ENCODE data around the gene PLLP. TPM values are rescaled to one million over a fixed set of nuclear protein-coding genes. Genes with fewer than 3 reads are reported as not detected.

The PLLP gene
- total RNA-seq, 1 donor from 2014 or later: 0.23 TPM

DNA sequence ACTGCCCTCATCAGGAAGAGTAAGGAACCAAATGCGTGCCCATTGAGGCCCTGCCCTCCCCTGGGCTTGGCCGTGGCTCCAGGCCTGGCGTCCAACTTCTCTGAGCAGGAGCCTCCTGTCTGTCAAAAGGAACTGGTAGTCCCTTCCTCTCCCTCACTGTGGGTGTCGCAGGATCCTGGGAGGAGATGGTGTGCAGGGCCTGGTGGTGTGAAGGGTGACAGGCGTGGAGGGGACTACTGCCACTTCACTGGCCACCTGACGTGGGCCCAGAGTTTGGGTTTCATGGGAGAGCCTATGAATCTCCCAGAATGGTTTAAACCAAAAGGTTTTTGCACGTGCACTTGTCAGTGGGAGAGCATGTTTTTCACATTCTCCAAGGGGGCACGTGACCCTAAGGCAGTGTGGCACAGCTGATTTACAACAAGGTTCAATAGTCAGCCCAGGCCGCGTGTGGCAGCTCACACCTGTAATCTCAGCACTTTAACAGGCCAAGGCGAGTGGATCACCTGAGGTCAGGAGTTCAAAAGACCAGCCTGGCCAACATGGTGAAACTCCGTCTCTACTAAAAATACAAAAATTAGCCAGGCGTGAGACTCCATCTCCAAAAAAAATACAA lies 26.9 kb downstream of the PLLP start:
- intact Hi-C loops (cut with micrococcal nuclease): no loop called here

DNA sequence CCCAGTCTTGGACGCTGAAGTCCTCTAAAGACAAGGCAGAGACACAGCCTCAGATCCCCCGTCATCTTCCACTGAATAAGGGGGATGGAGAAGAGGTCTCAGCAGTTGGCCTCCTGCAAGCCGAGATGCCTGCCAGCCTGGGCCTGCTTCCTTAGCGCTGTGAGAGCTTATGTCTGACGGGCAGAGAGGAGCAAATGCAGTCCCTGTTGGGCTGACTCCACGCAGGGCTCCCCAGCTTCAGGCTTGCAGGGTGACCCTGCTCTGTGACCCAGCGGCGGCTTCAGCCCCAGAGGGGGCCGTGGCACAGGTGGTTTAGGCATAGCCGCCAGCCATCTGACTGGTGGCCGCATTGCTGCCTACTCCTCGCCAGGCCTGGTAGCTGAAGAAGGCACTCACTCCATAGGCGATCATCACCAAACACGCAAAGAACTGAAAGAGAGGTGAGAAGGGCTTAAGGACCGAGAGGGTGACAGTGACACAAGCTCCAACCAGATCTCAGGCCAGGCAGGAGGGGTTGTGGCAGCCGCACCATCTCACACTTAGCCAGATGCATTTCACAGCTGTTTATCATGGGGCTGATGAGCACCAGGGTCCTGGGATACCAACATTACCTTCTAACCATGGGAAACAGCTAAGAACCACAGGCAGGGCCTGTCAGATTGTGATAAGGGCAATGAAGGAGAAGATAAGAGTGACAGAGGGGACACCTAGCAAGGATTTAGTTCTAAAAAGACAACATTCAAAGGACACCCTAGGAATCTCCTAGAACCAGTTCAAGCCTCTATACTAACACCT lies 27.7 kb downstream of the PLLP start:
- intact Hi-C loops (cut with micrococcal nuclease): no loop called here

DNA sequence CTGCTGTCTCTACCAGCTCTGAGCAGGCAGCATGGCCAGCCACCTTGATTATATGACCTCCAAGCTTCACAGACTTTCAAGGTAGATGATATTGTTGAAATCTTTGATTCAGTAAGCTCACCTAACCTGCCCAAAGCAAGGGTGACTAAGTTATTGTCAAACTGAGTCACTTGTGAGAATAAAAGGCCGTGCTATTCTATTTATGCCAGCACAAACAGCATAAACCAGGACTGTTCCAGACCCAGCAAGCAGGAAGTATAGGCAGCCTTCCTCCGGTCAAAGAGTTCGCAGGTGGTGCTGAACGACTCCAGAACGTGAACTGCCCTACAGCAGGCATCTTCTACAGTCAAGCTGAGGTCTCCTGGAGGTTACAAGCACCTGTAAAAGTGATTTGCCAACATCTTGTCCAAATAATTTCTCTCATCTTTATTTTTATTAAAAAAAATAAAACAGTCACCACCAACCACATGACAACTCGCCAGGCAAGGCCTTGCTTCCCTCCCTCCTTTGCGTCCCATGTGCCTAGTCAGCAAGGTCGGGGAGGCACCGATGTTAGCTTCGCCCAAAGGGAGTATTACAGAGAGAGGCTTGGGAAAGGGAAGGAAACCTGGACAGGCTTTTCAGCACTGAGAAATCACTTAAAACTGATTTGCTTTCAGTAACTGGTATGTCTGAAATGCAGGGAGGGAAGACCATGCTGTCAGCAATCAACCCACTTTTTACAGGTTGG lies 28.6 kb downstream of the PLLP start:
- intact Hi-C loops (cut with micrococcal nuclease): no loop called here

DNA sequence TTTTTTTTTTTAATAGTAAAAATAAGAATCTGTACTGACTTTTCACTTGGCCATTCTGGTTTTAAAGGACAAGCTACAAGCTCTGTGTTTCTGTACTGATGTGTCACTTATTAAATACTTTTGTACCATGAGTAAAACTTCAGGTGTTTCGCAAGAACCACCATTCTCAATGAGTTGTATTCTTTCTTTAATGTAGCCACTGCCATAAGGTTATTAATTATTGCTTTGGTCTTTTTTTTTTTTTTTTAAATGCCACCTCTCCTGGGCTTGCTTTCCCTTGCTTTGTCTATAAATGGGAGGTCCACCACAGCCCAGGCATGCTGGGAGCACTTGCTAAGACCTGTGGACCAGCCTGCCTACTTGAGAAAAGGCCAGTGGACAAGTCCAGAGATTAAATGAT lies 31.0 kb downstream of the PLLP start:
- intact Hi-C loops (cut with micrococcal nuclease): no loop called here

DNA sequence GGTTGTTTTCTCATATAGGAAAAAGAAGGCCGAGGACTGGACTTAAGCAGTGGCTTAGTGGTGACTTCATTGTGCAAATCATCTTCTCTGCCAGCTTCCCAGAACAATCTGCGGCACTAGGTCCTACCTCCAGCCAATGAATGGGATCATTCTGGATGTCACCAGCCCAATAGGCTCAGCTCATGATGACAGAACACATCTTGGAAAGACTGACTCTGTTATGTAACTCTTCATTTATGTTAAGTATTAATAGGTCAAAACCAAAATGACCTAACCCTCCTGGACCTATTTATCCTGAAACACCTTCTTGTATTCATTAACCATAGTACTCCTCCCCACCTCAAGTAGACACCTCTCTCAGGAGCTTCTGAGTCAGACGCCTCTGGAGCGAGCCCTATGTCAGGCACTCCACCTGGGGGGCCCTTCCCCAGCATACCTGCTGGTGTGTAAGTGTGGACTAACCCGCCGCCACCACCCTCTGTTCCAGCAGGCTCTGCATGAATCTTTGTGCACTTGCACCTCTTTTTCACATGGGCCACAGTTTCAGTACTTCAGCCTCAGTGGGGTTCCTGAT lies 32.2 kb downstream of the PLLP start:
- intact Hi-C loops (cut with micrococcal nuclease): no loop called here

DNA sequence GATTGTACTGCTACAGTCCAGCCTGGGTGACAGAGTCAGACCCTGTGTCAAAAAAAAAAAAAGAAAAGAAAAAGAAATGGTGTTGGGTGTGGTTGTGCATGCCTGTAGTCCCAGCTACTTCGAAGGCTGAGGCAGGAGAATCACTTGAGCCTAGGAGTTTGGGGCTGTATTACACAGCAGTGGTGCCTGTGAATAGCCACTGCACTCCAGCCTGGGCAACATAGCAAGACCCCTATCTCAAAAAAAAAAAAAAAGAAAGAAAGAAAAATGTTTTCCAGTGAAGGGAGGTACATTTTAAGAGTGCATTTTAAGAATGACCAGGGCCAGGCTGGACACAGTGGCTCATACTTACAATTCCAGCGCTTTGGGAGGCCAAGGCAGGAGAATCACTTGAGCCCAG lies 33.1 kb downstream of the PLLP start:
- intact Hi-C loops (cut with micrococcal nuclease): no loop called here

DNA sequence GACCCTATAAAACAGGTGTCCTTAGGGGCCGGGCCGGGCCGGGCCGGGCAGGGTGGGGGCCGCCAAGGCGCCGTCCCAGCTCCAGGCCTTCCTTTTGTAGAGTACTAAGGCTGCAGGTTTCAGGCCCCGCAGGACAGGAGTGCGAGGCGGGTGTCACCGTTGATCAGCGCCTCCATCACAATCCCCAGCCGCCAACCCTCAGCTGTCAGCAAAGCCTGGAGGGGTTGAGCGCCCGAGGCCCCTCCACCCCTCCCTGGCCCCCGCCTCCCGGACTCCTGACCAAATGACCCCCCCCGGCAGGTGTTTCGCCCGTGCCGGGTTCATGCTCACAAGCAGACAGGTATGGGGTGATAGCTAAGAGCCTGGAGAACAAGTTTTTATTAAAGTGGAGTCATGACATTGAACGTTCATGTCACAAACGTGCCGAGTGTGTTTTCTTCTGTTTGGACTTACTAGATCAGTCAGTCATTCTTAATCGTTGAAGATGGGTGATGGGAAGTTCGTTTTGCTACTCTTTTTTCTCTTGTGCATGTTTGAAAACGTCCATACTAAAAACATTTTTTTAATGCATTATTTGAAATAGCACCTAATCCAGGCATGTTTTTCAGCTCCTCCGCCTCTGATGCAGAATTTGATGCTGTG lies 38.9 kb downstream of the PLLP start:
- intact Hi-C loops (cut with micrococcal nuclease): loop anchor here (1.0 to 10.0 kb wide), 3 partner anchors 32 to 791 kb away; partner anchors contain the start of genes NUDT21 and OGFOD1

DNA sequence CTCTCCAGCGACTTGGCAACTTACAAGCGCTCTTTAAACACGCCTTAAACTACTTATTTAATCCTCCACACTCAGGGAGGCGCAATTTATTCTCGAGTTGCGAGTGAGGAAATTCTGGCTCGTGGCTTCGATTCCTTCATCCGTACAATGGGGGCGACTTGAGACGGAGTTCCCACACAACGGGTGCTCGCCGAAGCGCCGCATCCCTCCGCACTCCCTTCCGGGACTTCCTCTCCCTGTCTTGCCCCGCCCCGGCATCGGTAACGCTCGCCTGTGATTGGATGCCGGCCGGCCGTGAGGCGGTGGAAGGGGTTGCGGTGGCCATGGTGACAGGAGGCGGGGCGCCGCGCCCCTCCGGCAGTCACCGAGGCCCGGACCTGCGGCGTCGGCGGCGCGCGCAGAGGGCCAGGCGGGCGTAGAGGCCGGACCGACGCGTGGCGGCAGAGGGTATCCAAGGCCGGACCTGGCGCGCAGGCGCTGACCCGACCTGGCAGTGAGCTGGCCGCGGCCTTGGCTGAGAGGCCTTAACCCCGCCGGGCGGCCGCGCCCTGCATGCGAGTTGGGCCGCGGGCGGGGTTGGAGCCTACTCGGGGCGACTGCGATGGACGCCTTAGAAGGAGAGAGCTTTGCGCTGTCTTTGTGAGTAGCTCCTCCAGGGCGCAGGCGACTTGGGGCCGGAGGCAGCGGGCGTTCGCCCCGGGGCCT lies 39.6 kb downstream of the PLLP start, which contains the start of gene ARL2BP:
TSS of gene ARL2BP (plus strand) at position 493 of the 705 bp plus-strand sequence. CDS start at position 602, 109 bp downstream.
- intact Hi-C loops (cut with micrococcal nuclease): loop anchor here (1.0 to 10.0 kb wide), 4 partner anchors 32 to 790 kb away; partner anchors contain the start of genes NUDT21, OGFOD1, PSME3IP1 and RSPRY1

DNA sequence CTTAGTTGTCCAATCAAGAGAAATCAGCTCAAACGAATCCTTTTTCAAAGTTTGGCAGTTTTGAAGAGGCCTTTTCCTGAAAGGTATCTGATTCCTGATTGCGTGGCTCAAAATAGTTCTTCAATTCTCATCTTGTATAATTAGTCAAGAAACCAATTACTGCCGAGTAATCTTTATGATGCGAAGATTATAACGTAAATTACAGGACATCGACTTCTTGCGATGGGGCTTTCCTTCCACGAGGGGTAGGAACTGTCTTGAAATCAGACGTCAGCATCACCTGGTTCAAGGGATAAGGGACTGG lies 40.1 kb downstream of the PLLP start:
- intact Hi-C loops (cut with micrococcal nuclease): loop anchor here (1.0 to 10.0 kb wide), 2 partner anchors 58 to 790 kb away; partner anchors contain the start of genes NUDT21, OGFOD1, PSME3IP1 and RSPRY1

DNA sequence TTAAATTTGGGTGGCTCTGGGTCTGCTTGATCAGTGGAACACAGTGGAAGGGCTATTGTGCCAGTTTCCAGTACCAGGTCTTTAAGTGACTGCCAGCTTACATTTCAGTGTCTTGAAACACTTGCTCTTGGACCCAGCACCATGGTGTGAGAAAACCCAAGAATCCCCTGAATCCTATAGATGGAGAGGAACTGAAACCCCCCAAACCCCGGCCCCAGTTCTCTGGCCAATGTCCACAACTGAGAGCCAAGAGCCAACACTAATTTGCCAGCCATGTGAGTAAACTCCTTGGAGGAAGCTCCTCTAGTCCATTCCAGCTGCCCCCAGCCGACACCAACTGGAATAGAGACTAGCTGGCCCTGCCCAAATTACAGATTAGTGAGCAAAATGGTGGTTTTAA lies 41.8 kb downstream of the PLLP start:
- intact Hi-C loops (cut with micrococcal nuclease): loop anchor here (10.0 kb wide), 1 partner anchor 788 kb away; the partner anchor contains the start of genes NUDT21 and OGFOD1

DNA sequence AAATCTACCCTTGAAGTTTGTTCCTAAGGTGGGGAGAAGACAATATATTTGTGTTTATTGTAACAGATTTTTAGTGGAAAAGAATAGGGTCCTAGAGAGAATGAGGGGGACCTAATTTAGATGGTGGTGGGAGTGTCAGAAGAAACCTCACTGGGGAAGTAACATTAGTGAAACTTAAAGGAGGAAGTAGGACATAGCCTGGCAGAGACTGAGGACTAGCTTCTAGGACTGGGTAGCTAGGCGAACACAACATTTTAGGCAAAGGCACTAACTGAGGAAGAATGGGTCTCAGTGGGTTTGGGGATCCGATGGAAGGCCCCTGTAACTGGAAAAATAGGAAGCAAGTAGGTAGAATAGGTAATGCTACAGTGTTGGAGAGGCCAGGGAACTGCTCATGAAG lies 43.6 kb downstream of the PLLP start:
- intact Hi-C loops (cut with micrococcal nuclease): loop anchor here (10.0 kb wide), 1 partner anchor 786 kb away; the partner anchor contains the start of genes NUDT21 and OGFOD1

DNA sequence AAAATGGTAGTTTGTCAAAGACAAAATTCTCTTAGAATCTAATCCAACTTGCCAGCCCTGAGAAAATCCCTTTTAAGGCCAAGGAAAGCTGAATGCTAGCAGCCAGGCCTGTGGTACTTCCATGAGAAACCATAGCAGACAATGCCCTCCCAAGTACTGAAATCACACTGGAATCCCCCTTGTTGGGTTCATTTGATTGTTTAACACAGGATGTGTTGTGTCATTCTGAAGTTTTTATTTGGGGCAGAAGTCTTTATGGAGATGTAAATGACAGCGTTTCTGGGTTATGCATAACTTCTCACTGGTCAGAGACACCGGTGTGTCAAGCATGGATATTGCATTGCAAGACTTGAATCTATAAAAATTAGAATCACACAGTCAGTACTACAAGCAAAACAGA lies 45.4 kb downstream of the PLLP start:
- intact Hi-C loops (cut with micrococcal nuclease): no loop called here

DNA sequence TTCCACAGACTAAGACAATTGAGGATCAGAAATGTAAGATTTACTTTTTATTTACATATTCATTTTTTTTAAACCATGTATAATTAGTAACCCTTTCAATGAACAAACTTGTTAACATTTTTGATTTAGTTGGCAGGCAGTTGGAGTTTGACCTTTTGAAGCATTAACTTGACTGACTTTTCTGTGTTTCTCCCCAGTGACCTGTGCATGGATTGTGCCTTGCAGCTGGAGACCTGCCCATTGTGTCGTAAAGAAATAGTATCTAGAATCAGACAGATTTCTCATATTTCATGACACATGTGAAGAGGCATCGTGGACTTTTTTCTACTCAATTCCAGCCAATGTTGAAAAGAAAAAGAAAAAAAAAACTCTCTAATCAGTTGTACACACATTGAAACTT lies 45.8 kb downstream of the PLLP start:
- intact Hi-C loops (cut with micrococcal nuclease): no loop called here

DNA sequence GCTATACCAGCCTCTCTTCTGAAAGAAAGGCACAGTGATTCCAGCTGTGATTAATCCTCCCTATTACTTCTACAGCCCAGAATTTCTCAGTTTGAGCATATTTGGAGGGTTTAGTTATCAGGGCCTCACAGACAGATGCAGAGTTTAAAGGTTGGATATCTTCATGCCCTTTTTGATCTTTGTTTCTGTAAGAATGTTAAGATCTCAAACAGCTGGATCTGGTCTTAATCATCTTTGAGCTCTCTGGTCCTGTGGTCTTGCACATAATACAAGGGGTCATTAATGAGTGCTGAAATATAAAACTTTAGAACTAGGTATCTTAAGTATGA lies 48.5 kb downstream of the PLLP start:
- intact Hi-C loops (cut with micrococcal nuclease): no loop called here

DNA sequence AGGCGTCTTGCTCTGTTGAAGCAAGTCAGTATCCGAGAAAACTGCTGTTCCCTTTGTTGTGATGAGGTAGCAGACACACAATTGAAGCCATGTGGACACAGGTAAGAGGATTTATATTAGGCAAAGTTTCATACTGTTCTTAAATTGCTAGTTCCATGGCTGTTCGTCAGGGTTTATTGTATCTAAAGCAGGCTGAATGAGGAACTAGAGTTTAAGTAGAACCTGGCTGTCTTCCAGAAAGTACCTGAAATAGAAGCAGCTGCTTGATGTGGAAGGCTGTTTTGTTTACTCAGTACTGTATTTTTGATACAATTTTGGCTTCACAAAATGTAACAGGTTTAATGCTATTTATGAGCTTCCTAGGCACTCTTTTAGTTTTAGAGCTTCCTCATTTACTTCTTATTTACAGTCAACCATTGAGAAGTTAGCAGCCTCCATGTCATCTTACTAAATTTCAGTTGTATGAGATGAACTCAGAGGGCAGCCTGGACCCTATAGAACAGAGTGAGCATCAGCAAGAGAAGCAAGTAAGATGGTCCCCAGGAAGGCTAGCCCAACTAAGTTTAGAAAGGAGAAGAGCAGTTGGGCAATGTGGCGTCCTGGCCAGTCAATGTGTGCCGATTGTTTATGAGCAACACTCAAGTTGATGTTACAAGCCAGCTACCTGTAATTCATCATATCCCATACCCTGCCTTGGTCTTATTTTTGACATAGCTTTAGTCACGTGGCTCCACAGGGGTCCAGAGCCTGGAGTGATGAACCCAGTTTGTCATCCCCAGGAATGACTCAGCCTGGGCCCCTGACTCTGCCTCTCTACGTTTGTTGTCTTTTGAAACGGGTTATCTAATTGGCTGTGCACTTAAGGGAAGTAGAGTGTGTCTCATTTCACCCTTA lies 49.1 kb downstream of the PLLP start:
- intact Hi-C loops (cut with micrococcal nuclease): no loop called here

DNA sequence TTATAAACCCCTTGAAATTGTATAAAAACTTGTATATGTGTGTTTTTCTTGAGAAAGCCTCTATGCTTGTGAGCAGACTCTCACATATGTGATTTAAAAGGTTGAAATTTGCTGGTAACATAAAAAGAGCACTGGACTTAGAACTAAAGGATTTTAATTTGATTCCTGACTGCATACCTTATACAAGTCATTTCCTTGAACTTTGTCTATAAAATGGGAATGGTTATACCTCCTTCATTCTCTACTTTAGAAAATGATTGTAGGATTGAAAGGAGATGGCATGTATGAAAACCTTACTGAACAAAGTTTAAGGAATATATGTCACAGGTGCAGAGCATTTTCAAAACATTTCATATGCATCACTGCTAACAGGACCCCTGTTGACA lies 49.8 kb downstream of the PLLP start:
- intact Hi-C loops (cut with micrococcal nuclease): no loop called here

DNA sequence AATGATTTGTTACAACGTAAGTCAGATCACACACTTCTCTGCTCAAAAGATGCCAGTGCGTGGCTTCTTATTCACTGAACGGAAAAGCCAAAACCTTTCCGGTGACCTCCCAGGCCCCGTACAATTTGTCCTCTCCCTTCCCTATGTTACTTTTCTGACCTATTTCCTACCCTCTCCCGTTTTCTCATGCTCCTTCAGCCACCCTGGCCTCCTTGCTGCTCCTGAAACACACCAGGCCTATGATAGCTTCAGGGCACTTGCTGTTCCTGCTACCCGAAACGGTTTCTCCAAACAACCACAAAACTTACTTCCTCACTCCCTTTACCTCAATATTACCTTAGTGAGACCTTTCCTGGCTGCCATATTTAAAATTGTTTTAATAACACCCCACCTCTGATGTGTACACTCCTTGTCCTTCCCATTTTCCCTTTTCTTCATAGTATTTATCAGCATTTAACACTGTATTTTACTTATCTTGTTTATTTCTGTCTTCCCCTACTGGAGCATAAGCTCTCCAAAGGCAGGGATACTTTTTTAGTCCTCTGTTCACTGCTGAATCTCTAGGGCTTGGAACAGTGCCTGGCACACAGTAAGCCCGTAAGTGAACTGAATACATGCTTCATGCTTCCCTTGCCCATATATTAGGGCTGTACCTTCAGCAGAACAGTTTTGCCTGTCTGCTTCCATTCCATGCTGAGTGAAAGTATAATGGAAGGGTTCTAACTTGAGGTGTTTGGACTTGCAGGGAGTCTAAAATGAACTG lies 50.3 kb downstream of the PLLP start:
- intact Hi-C loops (cut with micrococcal nuclease): no loop called here

DNA sequence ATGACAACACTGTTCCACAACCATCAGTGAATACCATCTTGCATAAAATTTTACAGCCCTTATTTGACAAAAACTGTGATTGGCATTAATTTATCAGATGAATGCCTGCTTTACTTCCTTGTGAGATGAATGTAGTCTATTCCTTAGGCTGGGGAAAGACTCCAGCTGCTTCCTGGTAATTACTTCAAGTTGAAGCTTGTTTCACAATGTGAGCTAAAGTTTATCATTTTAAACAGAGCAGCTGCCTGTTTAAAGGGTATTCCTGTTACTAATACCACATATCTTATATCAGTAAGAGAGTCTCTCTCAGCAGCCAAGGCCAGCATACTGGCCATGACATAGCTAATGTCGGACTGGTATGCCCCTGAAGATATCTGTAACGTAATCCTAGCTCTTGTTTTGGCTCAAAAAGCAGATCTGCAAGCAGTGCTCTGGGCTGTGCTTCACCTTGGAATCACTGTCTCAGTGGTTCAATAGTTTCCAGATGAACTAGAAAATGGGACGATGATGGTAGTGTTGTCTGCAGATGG lies 52.6 kb downstream of the PLLP start:
- intact Hi-C loops (cut with micrococcal nuclease): no loop called here

DNA sequence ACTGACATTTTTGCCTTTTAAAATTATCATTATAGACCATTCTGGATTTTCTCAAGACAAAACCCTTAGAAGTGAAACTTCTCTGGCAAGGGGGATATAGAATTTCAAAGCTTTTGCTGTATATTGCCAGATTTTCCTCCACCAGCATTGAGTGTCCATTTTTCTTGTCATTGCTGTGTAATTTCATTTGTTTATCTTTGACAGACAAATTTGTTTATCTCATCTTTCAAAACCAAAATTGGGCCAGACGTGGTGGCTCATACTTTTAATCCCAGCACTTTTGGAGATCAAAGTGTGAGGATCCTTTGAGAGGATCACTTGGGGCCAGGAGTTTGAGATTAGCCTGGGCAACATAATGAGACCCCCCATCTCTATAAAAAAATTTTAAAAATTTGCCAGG lies 55.4 kb downstream of the PLLP start:
- intact Hi-C loops (cut with micrococcal nuclease): no loop called here

Measured in T-helper 2 cell treated with Interferon-gamma antibody and Interleukin-4, amounts not matched to agents 100 ng/mL and 5 ng/mL, for 36 hours (primary cell).